Measurements from ENCODE around the gene GKN1. TPM values are rescaled to one million over a fixed set of nuclear protein-coding genes. Genes with fewer than 3 reads are reported as not detected.

Gene GKN1
- total RNA-seq, 2 experiments from 2014 or later = not detected

DNA sequence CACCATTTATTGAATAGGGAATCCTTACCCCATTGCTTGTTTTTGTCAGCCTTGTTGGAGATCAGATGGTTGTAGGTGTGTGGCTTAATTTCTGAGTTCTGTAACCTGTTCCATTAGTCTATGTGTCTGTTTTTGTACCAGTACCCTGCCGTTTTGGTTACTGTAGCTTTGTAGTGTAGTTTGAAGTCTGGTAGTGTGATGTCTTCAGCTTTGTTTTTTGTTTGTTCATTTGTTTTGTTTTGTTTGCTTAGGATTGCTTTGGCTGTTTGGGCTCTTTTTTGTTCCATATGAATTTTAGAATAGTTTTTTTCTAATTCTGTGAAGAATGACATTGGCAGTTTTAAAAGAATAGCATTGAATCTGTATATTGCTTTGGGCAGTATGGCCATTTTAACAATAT is 34.5 kb upstream of the GKN1 start:
- Histone ChIP-seq H3K4me1 (ENCODE audit: insufficient read depth, low read length, poor library complexity, severe bottlenecking) (no peaks in the 10 kb centered on the region), H3K27ac (ENCODE audit: low read depth, low read length, poor library complexity, severe bottlenecking) (no peak overlapping the region), H3K9me2 (ENCODE audit: insufficient read depth, low read length) (no peaks in the 10 kb centered on the region), H2AFZ (ENCODE audit: low read length) (no peak overlapping the region), H3K79me2 (ENCODE audit: insufficient read depth, low read depth, low read length) (no peaks in the 10 kb centered on the region), H3K4me2 (ENCODE audit: low read length) (no peak overlapping the region), H3K4me3 (ENCODE audit: low read depth, low read length, poor library complexity, severe bottlenecking) (no peak overlapping the region), H3K36me3 (ENCODE audit: insufficient read depth, low read length) (no peaks in the 10 kb centered on the region), H3K9me3 (ENCODE audit: low read length) (0 out of 2 replicates have a peak, but pooled peaks cover 9% of the 10 kb centered on the region), H4K20me1 (ENCODE audit: insufficient read depth, low read length) (no peaks in the 10 kb centered on the region)
- no peak for DNase-seq (ENCODE audit: low spot score)
- TF ChIP-seq EZH2phosphoT487 (IDR thresholded peaks at IDR 0.05; ENCODE audit: borderline replicate concordance, low read depth, low read length) = no peak
- TF ChIP-seq, protein P1, sequence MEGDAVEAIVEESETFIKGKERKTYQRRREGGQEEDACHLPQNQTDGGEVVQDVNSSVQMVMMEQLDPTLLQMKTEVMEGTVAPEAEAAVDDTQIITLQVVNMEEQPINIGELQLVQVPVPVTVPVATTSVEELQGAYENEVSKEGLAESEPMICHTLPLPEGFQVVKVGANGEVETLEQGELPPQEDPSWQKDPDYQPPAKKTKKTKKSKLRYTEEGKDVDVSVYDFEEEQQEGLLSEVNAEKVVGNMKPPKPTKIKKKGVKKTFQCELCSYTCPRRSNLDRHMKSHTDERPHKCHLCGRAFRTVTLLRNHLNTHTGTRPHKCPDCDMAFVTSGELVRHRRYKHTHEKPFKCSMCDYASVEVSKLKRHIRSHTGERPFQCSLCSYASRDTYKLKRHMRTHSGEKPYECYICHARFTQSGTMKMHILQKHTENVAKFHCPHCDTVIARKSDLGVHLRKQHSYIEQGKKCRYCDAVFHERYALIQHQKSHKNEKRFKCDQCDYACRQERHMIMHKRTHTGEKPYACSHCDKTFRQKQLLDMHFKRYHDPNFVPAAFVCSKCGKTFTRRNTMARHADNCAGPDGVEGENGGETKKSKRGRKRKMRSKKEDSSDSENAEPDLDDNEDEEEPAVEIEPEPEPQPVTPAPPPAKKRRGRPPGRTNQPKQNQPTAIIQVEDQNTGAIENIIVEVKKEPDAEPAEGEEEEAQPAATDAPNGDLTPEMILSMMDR (conservative IDR thresholded peaks at IDR 0.05; ENCODE audit: low read length) = no peak
- POLR2A ChIA-PET = interaction anchor here (0.6 kb wide), 2 partner anchors 22 to 624 kb away, joined by 3 to 7 read pairs; no protein-coding TSS in a partner anchor
- BruUV-seq (replicated peaks) = no TSS peak
- CTCF ChIA-PET (ENCODE audit: unreplicated experiment) = no interaction called here
- intact Hi-C loops (cut with micrococcal nuclease; ENCODE audit: unreplicated experiment) = no loop called here

DNA sequence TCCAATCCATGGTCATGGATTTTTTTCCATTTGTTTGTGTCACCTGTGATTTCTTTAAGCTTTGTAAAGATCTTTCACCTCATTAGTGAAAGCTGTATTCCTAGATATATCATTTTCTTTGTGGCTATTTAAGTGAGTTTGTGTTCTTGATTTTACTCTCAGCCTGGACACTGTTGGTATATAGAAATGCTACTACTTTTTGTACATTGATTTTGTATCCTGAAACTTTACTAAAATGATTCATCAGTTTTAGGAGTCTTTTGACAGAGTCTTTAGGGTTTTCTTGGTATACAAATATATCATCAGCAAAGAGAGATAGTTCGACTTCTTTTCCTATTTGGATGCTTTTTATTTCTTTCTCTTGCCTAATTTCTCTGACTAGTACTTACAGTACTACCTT is 34.1 kb upstream of the GKN1 start:
- Histone ChIP-seq H3K27ac (ENCODE audit: low read depth, low read length, poor library complexity, severe bottlenecking) (no peak overlapping the region), H2AFZ (ENCODE audit: low read length) (no peak overlapping the region), H3K36me3 (ENCODE audit: insufficient read depth, low read length) (no peaks in the 10 kb centered on the region), H3K9me2 (ENCODE audit: insufficient read depth, low read length) (no peaks in the 10 kb centered on the region), H3K4me2 (ENCODE audit: low read length) (no peak overlapping the region), H3K4me1 (ENCODE audit: insufficient read depth, low read length, poor library complexity, severe bottlenecking) (no peaks in the 10 kb centered on the region), H3K4me3 (ENCODE audit: low read depth, low read length, poor library complexity, severe bottlenecking) (no peak overlapping the region), H3K9me3 (ENCODE audit: low read length) (0 out of 2 replicates have a peak, but pooled peaks cover 9% of the 10 kb centered on the region), H4K20me1 (ENCODE audit: insufficient read depth, low read length) (no peaks in the 10 kb centered on the region), H3K79me2 (ENCODE audit: insufficient read depth, low read depth, low read length) (no peaks in the 10 kb centered on the region)
- intact Hi-C loops (cut with micrococcal nuclease; ENCODE audit: unreplicated experiment) = no loop called here
- ChIA-PET POLR2A (interaction anchor here (0.6 kb wide), 2 partner anchors 22 to 624 kb away, joined by 3 to 7 read pairs; no protein-coding TSS in a partner anchor), CTCF (ENCODE audit: unreplicated experiment) (no interaction called here)
- TF ChIP-seq EZH2phosphoT487 (IDR thresholded peaks at IDR 0.05; ENCODE audit: borderline replicate concordance, low read depth, low read length) = no peak
- TF ChIP-seq, protein P1 (conservative IDR thresholded peaks at IDR 0.05; ENCODE audit: low read length) = no peak
- BruUV-seq (replicated peaks) = no TSS peak
- DNase-seq (ENCODE audit: low spot score) = no peak

DNA sequence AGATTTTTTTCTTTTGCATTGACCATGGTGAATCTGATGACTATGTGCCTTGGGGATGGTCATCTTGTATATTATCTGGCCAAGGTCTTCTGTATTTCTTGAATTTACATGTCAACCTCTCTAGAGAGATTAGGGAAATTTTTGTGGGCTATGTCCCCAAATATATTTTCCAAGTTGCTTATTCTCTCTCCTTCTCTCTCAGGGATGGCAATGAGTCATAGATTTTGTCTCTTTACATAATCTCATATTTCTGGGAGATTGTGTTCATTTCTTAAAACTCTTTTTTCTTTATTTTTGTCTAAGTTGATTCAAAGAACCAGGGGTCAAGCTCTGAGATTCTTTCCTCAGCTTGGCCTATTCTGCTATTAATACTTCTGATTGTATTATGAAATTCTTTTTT is 31.6 kb upstream of the GKN1 start:
- POLR2A ChIA-PET = interaction anchor here (0.9 to 1.1 kb wide), 3 partner anchors 9 to 305 kb away, joined by 3 read pairs; no protein-coding TSS in a partner anchor
- H2AFZ ChIP-seq (ENCODE audit: low read length) = no peak overlapping the region
- DNase-seq (ENCODE audit: low spot score) = no peak
- H3K79me2 ChIP-seq (ENCODE audit: insufficient read depth, low read depth, low read length) = no peaks in the 10 kb centered on the region
- no peaks in the 10 kb centered on the region for H3K9me2 ChIP-seq (ENCODE audit: insufficient read depth, low read length)
- CTCF ChIA-PET (ENCODE audit: unreplicated experiment) = no interaction called here
- H3K9me3 ChIP-seq (ENCODE audit: low read length) = 0 out of 2 replicates have a peak, but pooled peaks cover 9% of the 10 kb centered on the region
- intact Hi-C loops (cut with micrococcal nuclease; ENCODE audit: unreplicated experiment) = loop anchor here (2.0 kb wide), 1 partner anchor 364 kb away; no protein-coding TSS in a partner anchor
- no peak overlapping the region for H3K27ac ChIP-seq (ENCODE audit: low read depth, low read length, poor library complexity, severe bottlenecking)
- no peaks in the 10 kb centered on the region for H4K20me1 ChIP-seq (ENCODE audit: insufficient read depth, low read length)
- H3K4me1 ChIP-seq (ENCODE audit: insufficient read depth, low read length, poor library complexity, severe bottlenecking) = no peaks in the 10 kb centered on the region
- H3K4me2 ChIP-seq (ENCODE audit: low read length) = no peak overlapping the region
- no TSS peak for BruUV-seq (replicated peaks)
- no peaks in the 10 kb centered on the region for H3K36me3 ChIP-seq (ENCODE audit: insufficient read depth, low read length)
- TF ChIP-seq, protein P1 (conservative IDR thresholded peaks at IDR 0.05; ENCODE audit: low read length) = no peak
- no peak for TF ChIP-seq EZH2phosphoT487 (IDR thresholded peaks at IDR 0.05; ENCODE audit: borderline replicate concordance, low read depth, low read length)
- no peak overlapping the region for H3K4me3 ChIP-seq (ENCODE audit: low read depth, low read length, poor library complexity, severe bottlenecking)
